AG09309 (cell line): ENCODE measurements around the gene GSX2.
A peak's percentile ranks its signal among the peaks of the same experiment; 100 is the strongest.

ENCODE experiments used
- DNase-seq: peaks from one replicate; pipeline ENCODE4 v3.0.0-alpha.2; 2010; ENCODE audit warnings: low read depth
- H3K4me3 ChIP-seq: 2 replicates; pipeline ENCODE4 v1.5.1; 2011; ENCODE audit warnings: mild to moderate bottlenecking, low read depth, low read length, moderate library complexity; ENCODE audit not compliant: control insufficient read depth
- TF ChIP-seq, protein P1 (sequence below): IDR thresholded peaks from 2 replicates; pipeline ENCODE4 v1.5.1; 2011; ENCODE audit warnings: mild to moderate bottlenecking, low read depth, low read length, inconsistent platforms; ENCODE audit not compliant: insufficient read depth, control insufficient read depth; ENCODE audit errors: missing control alignments

GSX2 gene

GRCh38 chr4:54101190-54102041, 1.5 kb downstream of the GSX2 start:
- TF ChIP-seq, protein P1, sequence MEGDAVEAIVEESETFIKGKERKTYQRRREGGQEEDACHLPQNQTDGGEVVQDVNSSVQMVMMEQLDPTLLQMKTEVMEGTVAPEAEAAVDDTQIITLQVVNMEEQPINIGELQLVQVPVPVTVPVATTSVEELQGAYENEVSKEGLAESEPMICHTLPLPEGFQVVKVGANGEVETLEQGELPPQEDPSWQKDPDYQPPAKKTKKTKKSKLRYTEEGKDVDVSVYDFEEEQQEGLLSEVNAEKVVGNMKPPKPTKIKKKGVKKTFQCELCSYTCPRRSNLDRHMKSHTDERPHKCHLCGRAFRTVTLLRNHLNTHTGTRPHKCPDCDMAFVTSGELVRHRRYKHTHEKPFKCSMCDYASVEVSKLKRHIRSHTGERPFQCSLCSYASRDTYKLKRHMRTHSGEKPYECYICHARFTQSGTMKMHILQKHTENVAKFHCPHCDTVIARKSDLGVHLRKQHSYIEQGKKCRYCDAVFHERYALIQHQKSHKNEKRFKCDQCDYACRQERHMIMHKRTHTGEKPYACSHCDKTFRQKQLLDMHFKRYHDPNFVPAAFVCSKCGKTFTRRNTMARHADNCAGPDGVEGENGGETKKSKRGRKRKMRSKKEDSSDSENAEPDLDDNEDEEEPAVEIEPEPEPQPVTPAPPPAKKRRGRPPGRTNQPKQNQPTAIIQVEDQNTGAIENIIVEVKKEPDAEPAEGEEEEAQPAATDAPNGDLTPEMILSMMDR = no peak
- peak overlapping the region; percentile 47 for H3K4me3 ChIP-seq
- DNase-seq = no peak

GRCh38 chr4:54102531-54103106, 2.7 kb downstream of the GSX2 start:
- DNase-seq = no peak
- TF ChIP-seq, protein P1 = no peak
- H3K4me3 ChIP-seq = no peak overlapping the region

DNA sequence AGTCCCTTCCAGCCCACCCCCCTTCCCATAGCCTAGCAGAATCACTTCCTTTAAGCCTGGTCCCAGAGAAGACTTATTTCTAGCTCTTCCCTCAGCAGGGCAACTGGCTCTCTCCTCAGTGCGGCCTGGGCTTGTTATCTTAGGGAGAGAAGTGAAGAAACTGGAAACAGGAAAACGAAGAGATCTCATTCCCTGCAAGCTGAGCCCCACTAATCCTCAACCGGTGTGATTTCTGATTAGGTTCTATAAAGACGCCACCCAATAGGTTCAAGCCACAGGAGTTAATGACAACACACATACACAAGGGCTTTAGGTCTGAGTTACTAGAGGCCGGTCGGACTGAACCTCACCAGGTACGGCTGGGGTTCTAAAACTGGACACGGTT, 3.2 kb downstream of the GSX2 start:
- DNase-seq = no peak
- TF ChIP-seq, protein P1 = no peak
- no peak overlapping the region for H3K4me3 ChIP-seq

DNA sequence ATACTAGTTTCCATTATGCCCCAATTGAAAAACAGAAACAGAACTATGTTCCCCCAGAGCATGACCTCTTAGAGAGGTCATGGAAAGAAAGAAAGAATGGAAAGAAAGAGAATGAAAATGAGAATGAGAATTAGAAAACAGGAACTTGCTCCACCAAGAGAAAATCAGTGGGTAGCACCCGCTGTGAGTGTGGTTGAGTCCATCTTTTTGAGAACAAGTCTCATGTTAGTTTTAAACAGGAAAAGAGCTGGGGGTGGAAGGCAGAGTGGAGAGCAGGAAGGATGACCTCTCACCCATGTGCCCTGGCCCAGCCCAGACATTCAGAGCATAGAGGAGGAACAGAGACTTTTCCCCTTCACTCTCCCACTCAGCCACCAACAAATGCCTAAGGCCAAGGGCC, 4.9 kb downstream of the GSX2 start:
- H3K4me3 ChIP-seq = no peak overlapping the region
- no peak for DNase-seq
- TF ChIP-seq, protein P1 = no peak

DNA sequence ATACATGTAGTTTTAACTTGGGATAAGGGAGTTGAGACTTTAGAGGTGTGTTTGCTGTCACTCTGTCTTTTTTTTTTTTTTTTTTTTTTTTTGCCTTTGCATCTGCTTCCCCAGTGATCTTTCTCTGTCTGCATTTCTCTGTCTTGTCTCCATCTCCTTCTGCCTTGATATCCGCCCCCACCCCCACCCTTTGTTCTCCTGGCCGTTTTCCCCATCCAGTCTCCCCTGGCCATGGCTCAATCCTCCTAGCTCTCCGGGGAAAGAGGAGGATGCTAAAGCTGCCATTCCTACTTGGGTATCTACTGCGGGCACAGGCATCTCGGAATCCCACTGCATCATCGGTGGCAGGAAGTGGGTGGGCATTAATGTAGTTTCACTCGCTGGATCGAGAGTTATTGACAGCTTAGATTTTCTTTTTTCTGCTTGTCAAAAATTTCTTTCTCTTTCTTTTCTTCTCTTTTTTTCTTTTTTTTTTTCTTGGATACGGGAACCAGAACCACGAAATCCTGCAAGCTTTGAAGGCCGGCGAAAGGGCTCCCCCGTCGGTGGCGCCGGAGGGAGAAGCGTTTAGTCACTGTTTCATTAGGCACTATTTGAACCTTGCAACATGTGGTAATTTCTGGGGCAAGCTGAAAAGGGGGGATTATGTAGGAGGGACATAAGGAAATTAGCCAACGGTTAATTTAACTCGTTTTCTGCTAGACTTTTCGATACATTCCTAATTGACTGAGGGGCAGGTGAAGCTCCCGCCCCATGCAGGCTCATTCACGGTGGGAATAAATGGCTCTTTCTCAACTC, 8.2 kb downstream of the GSX2 start:
- TF ChIP-seq, protein P1 = no peak
- no peak overlapping the region for H3K4me3 ChIP-seq
- DNase-seq = no peak

- H3K4me3 ChIP-seq = 0 out of 2 replicates have a peak overlapping the region, but pooled peaks have one; percentile 3
- TF ChIP-seq, protein P1 = no peak
- no peak for DNase-seq
Observed at GRCh38 chr4:54109241-54110018, 9.5 kb downstream of the GSX2 start.
